NCI-H510A treated with DMSO at 0.1 percent for 48 hours (cell line): ENCODE measurements around the gene AMIGO1.

ENCODE experiments used
- DNase-seq: peaks from one replicate; lab custom pipeline; 2025; lab: John Stamatoyannopoulos, UW

Gene AMIGO1

DNA sequence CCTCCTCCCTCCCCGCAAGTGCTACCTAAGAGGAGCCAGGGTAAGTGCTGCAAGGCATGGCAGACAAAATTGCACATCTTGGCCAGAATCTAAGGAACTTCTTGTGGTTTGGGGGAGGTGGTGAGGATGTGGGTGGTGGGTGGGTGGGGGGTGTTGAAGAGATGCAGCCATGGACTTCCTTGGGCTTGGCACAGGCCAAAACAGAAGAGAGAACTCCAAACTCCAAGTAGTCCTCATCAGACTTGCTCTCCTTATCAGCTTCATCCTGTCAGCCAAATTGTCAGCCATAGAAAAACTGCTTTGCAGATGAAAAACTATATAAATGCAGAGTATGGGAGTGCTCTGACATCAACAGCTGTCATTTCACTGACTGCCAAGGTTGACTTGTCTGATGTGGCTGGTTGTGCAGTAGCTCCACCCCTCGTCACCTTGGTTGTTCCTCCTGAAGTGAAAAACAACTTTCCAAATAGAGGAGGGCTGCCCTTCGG, 7.1 kb downstream of the AMIGO1 start:
- no peak for DNase-seq

DNA sequence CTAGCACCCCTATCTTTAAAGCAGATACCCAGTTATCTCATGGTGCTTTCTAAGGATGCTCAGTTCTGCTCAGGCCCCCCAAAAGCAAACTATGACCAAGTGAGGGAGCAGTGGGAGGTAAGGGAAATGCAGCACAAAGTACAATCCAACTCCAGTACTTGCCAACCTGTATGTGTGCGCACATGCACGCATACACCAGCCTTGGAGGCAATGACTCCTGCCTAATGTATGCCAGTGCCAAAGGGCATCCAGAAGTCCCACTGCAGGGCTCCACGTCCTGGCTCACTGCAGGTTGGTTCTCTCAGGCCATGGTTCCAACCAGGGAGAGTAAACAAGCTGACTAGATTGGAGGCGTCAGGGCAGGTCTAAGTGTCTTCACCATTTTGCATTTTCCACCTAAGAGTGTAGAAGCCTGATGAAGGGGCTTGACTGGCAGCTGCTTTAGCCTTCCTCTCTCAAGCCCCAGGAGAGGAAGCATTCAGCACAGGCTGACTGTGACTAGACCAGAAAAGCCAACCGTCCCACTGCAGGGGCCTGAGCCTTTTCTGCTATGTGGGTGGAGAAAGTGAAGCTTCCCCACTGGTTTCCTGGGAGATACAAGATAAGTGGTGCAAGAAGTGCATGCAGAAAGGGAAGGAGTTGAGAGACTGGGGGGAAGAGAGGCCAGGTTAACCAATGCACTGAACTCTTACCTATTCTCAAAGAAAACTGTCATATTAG, 7.7 kb downstream of the AMIGO1 start:
- no peak for DNase-seq

DNA sequence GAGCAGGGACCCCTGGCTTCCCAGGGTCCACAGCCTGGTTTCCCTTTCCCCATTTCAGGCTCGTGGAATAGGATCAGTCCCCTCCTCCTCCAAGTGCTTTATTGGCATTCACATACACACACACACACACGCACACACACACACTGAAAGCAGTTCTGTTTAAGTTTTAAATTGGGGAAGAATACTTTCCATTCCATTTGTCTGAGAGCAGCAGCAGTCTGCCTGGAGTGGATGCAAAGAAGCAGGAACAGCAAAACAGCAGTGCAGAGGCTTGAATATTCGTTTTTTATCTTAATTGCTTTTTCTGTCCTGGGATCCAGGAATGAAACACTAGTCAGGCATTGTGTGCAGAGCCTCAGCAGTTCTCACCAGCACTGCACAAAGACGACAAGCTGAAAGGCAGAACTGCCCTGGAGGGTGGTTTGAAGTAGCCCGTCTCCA, 8.6 kb downstream of the AMIGO1 start:
- no peak for DNase-seq

DNA sequence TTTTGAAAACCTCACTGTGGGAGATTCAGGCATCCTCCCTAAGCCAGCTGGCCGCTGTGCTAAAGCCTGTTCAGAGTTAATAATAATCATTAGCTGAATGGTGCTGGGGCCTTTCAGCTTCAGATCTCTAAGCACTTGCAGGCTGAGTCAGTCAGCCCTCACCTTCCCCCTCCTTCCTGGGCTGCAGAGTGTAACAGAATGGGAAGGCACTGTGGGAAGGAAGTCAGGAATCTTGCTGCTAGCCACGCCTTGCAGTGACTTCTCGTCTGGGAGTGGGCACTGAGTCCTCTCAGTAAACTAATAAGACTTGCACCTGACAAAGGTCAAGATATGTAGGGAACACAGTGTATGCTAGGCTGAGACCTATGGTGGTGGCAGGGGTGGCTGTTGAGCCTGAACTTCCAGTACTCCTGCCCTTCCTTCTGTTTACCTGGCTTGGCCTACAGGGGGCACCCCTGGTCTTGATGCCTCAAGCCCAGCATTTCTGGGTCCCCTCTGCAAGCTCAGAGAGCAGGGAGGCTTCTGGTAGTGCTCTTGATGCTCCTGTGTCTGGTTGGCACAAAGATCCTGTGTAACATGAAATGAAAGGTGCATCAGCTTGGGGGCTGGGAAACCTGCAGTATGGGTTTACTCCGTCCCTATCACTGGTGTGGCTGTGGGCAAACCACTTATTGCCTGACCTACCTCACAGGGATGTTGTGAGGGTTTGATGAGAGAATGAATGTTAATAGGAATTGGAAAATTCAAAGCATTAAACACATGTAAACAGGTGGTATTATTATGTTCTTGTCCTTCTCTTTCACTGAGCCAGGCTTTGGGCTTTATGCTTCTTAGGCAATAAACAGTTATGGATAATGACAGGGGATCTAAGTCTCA, 9.6 kb downstream of the AMIGO1 start:
- DNase-seq, result no peak

DNA sequence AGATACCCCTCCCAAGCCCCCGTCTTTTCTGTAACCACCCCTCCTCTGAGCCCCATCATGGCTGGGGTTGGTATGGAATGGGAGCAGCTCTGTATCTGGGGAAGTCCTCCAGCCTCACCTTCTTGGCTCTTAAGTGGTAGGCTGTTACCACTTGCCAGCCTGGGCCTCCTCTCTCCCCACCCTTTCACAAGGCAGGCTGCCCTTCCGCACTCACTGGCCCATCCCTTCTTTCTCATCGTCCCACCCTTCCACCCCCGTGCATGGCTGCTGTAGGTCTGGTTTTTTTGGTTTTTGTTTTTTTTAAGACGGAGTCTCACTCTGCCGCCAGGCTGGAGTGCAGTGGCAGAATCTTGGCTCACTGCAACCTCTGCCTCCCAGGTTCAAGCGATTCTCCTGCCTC, 10.4 kb downstream of the AMIGO1 start:
- no peak for DNase-seq

DNA sequence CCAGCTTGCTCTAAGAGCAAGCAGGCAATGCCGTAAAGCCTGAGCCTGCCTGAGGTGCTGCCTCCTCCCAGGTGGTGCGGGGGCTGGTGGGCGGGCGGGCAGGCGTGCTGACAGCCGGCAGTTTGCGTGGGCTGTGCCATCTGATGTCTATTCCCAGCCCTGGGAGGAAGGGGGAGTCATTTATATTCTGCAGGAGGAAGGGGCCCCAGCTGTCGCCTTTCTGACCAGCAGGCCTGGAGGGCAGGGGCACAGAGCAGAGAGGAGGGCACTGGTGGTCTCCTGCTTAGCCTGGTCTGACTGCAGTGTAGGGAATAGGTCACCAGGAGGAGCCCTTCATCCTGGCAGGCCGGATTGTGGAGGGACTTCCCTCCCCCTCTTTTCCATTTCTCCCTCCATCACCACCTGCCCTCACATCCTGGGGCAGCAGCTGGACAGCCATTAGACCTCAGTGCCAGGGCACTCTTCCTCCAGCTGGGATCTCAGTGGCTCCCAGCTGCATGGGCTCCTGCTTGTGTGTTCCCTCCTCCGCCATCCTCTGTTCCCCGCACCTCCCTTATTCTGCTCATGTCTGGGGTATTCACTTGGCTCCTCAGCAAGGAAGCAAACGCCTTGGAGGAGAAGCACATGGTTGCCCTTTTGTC, 11.2 kb downstream of the AMIGO1 start:
- peak; percentile 11 for DNase-seq

DNA sequence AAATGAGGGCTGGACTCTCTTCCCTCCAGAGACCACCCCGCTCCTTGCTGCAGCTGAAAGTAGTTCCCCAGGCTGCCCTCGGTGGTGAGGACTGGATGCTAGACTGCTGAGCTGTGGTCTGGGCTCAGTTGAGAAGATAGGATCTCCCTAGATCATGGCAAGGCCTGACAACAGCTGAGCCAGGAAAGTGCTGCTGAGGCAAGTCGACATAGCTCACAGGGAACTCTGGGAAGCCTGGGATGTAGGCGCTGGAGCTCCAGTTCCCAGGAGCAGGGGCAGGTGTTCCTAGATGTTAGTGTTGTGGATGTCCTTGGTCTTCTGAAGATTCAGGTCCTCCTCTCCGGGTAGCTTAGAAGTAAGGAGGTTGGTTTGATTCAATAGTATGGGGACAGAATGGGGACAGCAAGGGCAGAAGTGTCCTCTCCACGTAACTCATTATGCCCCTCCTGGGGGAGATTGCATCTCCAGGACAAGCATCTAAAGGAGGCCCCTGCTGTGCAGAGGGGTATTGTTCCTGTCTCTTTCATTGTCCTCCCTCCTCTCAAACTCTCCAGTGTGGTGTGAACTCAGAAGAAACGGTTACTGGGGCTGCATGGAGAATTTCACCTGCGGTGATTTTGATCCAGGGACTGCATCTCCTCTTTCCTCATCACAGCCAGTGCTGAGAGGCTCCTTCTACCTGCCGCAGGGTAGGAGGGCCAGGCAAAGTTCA, 11.9 kb downstream of the AMIGO1 start:
- DNase-seq, result no peak

DNA sequence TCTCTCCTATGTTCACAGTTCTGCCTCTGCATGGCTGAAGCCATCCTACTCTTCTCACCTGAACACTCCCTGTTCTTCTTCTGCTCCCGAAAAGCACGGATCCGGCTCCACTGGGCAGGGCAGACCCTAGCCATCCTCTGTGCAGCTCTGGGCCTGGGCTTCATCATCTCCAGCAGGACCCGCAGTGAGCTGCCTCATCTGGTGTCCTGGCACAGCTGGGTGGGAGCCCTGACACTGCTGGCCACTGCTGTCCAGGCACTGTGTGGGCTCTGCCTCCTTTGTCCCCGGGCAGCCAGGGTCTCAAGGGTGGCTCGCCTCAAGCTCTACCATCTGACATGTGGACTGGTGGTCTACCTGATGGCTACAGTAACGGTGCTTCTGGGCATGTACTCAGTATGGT, 13.8 kb downstream of the AMIGO1 start:
- no peak for DNase-seq

DNA sequence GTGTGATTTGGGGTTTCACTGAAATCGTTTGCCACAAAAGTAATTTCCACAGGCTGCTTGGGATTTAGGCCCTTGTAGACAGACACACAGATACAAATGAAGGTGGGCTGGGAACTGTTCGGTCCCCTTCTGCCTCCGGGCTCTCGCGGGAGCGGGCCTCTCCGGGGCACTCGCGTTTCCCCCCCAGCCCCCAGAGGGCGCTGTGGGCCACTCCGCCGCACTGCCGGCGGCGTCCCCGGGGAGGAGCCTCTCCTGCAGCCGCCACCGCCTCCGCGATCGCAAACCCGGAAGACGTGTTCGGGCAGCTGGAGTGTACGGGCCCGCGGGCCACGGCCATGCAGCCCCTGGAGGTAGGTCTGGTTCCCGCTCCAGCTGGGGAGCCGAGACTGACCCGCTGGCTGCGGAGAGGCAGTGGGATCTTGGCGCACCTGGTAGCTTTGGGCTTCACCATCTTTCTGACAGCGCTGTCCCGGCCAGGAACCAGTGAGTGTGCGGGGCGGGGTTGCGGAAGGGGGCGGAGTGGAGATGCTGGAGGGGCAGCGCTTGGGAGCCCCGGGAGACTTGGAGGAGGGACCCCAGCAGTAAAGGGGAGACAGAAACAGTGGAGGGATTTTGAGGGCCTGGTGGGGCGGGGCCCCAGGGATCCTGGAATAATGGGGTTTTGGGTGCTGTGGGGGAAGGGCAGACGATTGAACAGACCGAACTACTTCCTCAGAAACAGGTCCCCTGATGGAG, 15.6 kb downstream of the AMIGO1 start, which contains the start of gene CYB561D1:
Gene CYB561D1 (plus strand): TSS at position 290 of the 735 bp plus-strand sequence. CDS start 46 bp downstream, at position 336.
- DNase-seq, result peak; percentile 74

DNA sequence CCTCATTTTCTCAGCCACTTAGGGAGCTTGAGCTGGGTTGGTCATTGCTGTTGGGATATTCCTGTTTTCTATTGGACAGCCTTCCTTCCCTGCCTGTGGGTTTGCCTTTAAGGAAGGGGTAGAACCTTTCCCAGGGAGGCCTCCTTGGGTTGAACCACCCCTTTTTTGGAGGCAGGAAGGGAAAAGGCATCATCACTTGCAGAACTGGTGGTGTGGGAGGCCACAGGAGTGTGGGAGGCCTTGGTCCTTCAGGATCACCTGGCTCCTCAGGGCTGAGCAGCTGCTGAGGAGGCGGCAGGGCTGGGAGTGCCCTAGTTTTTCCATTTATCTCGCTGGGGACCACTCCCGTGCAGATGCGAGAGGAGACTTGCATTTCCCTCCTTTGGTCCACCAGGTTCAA, 16.3 kb downstream of the AMIGO1 start:
- no peak for DNase-seq

DNA sequence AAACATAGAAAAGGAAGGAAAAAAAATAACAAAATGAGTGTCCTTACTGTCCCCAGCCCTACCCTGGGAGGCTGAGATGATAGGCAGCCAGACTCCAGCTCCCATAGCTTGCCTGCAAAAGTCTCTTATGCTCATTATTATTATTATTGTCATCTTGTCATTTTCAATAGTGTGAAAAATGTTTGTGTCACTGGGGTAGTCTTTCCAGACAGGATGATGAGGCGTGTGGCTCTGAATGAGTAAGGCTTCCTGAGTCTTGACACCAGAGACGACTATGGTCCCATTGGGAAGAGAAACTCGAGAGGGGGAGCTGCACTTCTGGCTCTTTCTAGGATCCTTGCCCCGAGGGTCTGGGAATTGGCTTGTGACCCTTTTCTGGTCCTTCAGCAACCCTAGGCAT, 16.7 kb downstream of the AMIGO1 start:
- DNase-seq, result no peak

DNA sequence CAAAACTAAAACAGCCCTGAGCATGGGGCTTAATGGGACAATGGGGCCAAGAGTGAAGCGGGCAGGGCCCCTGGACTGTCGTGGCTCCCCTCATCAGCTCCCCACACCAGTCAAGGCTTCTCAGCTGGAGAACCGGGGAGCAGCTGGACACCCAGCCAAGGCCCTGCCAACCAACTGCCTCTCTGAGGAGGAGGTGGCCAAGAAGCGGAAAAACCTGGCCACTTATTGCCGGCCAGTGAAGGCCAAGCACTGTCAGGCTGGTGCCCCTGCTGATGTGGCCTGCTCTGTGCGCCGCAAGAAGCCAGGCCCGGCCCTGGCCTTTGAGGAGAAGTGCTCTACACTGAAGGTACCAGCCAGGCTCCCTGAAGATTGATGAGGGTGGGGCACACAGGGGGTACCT, 18.2 kb downstream of the AMIGO1 start:
- no peak for DNase-seq

DNA sequence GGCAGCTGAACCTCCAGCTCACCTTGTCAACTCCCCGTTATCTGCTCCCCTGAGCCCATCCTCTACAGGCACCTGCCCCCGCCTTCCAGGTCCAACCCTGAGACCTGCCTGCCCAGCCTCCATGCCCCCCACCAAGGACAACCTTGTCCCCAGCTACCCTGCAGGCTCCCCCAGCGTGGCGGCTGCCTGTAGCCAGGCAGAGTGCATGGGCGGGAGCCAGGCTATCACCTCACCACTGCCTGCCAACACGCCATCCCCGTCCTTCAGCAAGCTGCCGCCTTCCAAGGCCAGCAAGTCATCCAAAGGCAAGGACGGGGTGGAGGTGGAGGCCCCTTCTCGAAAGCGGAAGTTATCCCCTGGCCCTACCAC, 18.6 kb downstream of the AMIGO1 start:
- no peak for DNase-seq

DNA sequence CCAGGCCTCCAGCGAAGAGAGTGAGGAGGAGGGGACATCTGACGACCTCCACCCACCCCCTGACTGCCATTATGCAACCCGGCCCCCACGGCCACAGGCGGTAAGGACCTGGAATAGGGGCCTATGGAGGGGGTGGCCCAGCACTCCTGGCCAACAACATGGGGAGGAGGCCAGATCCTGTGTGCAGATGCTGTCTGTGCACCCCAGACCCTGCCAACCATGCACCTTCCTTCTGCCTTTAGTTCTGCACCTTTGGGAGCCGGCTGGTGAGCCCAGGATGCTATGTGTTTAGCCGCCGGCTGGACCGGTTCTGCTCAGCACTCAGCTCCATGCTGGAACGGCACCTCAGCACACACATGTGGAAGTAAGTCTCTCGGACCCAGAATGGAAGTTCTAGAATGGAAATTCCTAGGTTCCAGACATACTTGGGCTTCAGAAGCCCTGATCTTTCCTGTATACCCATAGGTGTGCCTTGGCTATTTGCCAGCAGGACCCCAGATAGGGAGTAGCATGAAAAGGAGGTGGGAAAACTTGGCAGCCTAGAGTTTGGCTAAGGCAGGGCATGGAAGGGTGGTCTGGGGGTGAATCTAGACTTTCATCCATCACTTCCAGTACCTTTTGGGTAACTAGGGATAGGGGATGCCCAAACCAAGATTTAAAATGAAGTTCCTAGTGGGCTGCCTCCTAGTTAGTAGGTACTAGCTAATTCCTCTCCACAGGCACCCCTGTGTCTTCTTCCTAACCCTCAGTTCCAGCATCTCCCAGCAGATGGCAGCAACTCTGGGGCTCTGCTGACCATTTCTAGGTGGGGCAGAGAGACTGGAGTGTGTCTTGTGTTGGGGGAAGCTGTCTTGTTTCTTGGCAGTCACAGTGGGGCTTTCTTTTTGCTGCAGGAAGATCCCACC, 19.2 kb downstream of the AMIGO1 start:
- DNase-seq, result peak; percentile 41

DNA sequence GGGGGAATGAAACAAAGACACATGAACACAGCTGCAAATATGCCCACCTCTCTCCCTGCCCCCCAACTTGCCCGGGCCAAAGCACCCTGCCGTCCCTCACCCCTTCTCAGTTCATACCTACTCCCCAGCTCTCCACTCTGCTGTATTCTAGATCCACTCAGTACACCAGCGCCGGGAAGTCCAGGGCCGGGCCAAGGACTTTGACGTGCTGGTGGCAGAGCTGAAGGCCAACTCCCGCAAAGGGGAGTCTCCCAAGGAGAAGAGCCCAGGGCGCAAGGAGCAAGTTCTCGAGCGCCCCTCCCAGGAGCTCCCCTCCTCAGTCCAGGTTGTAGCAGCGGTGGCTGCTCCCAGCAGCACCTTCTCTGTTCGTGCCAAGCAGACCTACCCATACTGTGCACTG, 20.8 kb downstream of the AMIGO1 start:
- no peak for DNase-seq

DNA sequence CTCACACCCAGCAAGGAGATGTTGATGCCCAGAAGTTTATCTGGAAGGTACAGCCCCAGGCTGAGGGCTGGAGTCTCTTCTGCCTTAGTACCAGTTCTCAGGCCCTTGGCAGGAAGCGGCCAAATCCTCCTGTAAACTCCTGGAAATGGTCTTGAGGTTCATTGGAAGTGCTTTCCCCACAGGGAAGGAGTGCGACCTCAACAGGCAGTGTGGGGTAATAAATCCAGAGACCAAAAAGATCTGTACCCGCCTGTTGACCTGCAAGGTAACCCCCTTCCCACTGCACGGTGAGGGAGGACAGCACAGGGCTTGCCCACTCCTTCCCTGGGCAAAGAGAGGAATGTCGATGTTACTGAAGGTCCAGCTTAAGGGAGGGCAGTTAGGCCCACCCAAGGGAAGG, 21.3 kb downstream of the AMIGO1 start:
- no peak for DNase-seq

DNA sequence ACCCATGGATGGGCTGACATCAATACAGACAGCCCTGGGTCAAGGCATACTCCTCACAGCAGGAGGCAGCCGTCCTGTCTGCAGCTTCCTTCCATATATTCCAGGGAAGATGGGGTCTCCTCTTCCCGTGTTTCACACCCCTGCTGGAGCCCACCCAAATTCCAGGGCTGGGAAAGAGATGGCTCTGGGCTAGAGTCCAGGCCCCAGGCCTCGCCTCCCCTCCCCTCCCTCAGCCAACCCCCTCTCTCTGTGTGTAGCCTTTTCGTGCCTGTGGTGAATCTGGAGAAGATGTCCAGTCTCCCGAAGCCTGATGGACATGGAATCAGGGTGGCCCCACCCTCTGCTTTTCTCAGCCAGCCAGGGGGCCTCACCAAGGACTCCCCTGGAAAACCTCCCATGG, 22.3 kb downstream of the AMIGO1 start:
- no peak for DNase-seq

DNA sequence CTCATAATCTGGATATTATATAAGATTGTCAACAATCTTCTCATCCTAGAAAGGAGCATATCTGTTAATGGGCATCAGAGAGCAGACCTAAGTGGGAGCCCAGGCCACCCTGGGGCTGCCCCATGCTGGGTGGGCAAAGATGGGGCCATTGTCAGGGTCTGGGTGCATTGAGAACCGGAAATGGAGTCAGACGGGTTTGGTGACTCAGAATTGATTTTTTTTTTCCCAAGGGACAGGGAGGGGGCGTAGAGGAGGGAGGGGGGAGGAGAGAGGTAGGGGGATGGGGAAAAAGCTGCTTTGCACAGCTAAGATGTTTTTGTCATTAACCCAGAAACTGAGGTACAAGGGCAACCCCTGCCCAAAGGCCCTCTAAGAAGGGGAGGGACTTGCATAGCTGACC, 24.5 kb downstream of the AMIGO1 start:
- DNase-seq, result no peak

DNA sequence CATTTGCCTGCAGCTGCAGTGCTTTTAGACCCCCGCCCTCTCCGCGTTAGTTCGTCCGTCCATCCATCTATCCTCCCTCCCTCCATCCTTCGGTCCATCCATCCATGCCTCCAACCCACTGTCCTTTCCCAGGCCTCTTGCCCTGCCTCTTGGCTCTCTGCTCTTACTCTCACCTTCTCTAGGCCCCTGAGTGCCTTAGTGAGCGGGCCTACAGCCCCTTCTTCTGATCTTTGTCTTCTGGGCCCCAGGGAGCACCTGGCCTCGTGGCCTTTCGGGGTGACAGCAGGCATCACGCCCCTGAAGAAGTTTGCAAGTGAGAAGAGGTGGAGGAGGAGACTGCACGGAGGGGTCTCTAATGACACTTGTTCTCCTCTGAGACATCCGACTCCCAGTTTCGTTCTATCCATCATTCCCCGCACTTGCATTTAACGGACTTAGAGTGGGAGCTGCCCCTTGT, 25.0 kb downstream of the AMIGO1 start:
- peak; percentile 5 for DNase-seq
